Endometrial microvascular endothelial cells (primary cell): ENCODE data around the gene NUTM1. TPM values are rescaled to one million over a fixed set of nuclear protein-coding genes. Genes with fewer than 3 reads are reported as not detected.
"Not testable (repeated sequence)": the region's sequence is repeated elsewhere in the genome, so short reads cannot be mapped to it uniquely, and the experiment has no call there.

Experiments used
- in situ Hi-C: cut with HindIII; loops from 2 replicates; pipeline ENCODE4 v1.10.0; 2017; ENCODE audit warnings: low sequenced_read_pairs, low pct_unique_long_range_greater_than_20kb; ENCODE audit errors: inconsistent ontology term
- total RNA-seq: library from RNA; depleted of rRNA; stranded (reverse); fragments of >200 nt; gene quantifications from one replicate; pipeline ENCODE4 v1.2.3, GENCODE V29; 2015; ENCODE audit errors: inconsistent ontology term

Gene NUTM1
- total RNA-seq, 1 donor from 2014 or later, result not detected

DNA sequence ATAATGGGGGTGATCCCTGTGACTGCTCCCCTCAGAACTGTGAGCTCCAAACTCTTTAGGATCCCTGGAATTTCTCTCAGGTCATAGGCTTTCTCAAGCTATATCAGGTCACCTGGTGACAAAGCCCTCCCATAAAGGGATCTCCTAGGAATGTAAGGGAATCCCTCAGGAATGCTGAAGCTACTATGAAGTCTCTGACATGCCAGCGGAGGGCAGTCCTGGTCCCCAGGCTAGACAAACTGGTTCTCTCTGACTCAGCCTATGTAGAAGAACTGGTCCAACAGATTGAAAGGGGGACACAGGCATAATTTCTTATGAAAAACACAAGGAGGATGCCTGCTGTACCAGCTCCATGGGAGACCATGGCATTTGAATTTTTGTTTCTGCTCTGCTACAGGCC is 17.2 kb downstream of the NUTM1 start:
- in situ Hi-C loops, result no loop called here

GRCh38 chr15:34361278-34361677 is 18.2 kb downstream of the NUTM1 start:
- in situ Hi-C loops, result no loop called here

DNA sequence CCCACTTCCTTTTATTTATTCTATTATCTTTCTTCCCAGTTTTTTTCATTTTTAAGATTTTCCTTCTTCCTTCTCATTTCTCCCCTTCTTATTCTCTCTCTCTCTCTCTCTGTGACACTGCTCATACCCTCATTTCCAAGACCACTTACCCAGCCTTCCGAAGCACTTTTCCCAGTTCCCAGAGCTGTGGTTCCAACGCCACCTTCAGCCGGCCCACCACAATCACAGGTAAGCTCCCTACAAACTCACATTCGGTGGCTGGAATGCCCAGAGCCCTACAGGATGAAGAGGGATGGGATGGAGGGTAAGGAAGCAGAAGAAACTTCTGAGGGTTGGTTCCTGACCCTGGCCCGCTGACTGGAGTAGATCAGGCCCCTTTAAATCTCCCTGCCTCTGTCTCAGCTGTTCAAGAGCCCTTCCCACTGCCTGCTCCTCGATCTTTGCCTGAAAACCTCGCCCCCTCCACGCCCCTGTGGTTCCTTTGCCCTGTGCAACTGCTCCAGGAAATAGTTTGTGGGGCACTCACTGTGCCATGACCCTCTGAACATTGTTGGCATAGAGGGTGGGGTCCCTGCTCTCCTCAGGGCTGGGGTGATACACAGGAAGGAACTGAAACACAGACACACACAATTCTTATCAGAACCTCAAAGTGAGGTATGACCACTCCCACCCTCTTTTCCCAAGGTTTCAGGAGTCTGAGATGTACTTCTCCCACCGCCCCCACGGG is 19.1 kb downstream of the NUTM1 start:
- in situ Hi-C loops, result no loop called here

DNA sequence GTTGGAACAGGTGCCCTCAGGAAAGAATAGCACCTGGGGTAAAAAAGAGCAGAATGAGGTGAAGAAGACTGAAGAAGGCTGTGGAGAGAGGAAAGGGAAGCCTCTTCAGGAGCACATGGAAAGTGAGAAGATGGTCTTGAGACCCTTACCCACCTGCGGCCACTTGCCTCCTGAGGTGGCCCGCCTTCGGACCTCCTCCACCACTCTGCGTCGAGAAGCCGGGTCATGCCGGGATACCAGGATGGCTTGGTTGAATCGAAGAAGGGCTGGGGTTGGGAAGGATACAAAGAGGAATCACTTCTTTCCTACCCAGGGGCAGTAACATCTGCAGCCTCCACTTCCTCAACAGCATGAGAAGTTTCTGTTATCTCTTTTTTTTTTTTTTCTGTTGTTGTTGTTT is 20.9 kb downstream of the NUTM1 start:
- in situ Hi-C loops, result no loop called here

GRCh38 chr15:34365091-34365825 is 22.1 kb downstream of the NUTM1 start:
- in situ Hi-C loops, result no loop called here

GRCh38 chr15:34365836-34366235 is 22.7 kb downstream of the NUTM1 start:
- in situ Hi-C loops, result no loop called here

GRCh38 chr15:34366271-34367065 is 23.4 kb downstream of the NUTM1 start:
- in situ Hi-C loops, result no loop called here

GRCh38 chr15:34367101-34368081 is 24.3 kb downstream of the NUTM1 start, which contains the start of gene LPCAT4:
Gene LPCAT4 (minus strand): TSS chr15:34367196. CDS start chr15:34367100, 96 bp downstream.
- in situ Hi-C loops, result no loop called here

- in situ Hi-C loops, result no loop called here
Measured at GRCh38 chr15:34370129-34370528, 27.0 kb downstream of the NUTM1 start.

DNA sequence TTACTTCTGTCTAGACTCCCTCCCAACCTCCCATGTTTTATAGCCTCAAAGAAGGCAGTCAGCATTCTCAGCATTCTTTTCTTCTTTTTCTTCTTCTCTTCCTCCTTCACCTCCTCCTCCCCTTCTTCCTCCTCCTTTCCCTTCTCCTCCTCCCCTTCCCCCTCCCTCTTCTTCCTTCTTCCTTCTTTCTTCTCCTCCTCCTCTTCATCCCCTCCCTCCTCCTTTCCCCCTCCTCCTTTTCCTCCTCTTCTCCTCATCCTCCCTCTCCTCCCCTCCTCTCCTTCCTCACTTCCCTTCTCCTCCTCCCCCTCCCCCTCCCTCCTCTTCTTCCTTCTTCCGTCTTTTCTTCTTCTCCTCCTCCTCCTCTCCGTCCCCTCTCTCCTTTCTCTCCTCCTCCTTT is 27.5 kb downstream of the NUTM1 start:
- in situ Hi-C loops, result no loop called here

DNA sequence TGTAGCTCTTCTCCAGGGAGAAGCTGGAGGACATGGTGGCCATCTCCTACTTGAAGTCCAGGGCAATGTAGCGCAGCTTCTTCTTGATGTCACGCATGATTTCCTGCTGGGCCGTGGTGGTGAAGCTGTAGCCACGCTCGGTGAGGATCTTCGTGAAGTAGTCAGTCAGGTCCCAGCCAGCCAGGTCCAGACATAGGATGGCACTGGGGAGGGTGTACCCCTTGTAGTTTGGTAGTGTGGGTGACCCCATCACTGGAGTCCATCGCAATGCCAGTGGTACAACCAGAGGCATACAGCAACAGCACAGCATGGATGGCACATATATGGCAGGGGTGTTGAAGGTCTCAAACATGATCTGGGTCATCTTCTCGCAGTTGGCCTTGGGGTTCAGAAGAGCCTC is 30.8 kb downstream of the NUTM1 start:
- in situ Hi-C loops, result no loop called here

- in situ Hi-C loops, result no loop called here
Measured at GRCh38 chr15:34374816-34375215, 31.7 kb downstream of the NUTM1 start.

DNA sequence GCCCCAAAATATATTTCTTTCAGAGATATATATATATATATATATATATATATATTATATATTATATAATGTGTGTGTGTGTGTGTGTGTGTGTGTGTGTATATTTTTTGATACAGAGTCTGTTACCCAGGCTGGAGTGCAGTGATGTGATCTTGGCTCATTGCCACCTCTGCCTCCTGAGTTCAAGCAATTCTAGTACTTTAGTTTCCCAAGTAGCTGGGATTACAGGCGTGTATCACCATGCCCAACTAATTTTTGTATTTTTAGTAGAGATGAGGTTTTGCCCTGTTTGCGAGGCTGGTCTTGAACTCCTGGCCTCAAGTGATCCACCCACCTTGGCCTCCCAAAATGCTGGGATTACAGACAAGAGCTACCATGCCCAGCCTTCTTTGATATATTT is 32.4 kb downstream of the NUTM1 start:
- in situ Hi-C loops, result not testable (repeated sequence)

- in situ Hi-C loops, result no loop called here
Measured at GRCh38 chr15:34376856-34377255, 33.7 kb downstream of the NUTM1 start.

- in situ Hi-C loops, result not testable (repeated sequence)
Measured at GRCh38 chr15:34380491-34380890, 37.4 kb downstream of the NUTM1 start.

DNA sequence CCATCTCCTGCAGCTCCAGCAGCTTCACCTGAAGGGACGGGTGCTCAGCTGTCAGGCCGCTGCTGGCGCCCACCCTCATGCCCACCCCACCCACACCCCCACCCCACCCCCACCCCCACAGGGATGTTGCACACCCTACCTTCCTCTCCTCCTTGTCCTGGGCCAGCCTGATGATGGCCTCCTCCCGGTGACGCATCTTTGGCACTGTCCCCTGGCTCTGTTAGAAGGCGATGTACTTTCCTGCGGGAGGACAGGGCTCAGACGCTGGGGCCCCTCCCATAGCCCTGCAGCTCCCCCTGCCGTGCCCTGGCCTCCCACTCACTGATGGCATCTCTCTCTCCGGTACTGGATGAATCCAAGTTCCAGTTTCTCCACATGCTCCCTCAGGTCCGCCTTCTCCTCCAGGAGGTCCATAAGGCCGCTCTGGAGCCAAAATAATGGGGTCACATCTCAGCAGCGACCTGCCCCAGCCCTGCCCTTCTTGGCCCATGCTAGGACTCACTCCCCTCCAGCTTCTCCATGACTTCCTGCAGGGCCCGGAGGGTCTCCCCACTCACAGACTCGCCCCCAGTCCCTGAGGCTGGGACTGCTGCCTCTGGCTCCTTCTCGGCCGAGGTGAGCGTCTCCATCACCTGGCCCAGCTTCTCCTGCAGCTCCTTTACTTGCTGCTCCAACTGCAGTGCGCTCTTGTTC is 38.9 kb downstream of the NUTM1 start:
- in situ Hi-C loops, result not testable (repeated sequence)

GRCh38 chr15:34389594-34390086 is 46.5 kb downstream of the NUTM1 start:
- in situ Hi-C loops, result not testable (repeated sequence)

DNA sequence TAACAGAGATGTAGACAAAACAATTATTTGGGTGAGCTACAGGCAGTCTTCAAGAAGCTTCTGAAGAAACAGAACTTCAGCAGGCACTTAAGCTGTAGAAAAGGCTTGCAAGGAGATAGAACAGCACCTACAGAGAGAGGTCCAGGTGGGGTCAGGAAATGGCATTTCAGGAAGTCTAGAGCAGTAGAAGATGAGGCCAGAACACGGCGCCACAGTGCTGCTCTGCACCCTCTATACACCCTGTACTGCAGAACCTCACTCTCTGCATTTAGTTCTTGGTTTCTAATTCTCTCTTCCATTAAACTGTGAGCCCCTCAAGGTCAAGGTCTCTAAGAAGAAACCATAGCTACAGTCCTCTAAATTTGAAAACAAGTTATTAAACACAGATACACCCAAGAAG is 49.9 kb downstream of the NUTM1 start:
- in situ Hi-C loops, result not testable (repeated sequence)
